A673 (cell line): ENCODE data around the gene ZDHHC13. TPM values are rescaled to one million over a fixed set of nuclear protein-coding genes. Genes with fewer than 3 reads are reported as not detected.

Experiments used
- BruUV-seq: library from RNA; stranded (reverse); fragments of 400-500 nt; replicated peaks from 2 replicates; lab custom pipeline; 2021; lab: Mats Ljungman, UMichigan
- CTCF ChIA-PET: fragments of 300-600 bp; sonication (Branson Sonifier 250); formaldehyde crosslinking; loops from one replicate; lab custom pipeline; 2022; ENCODE audit warnings: antibody characterized with exemption; lab: Charles Lee
- POLR2A ChIA-PET: fragments of 300-600 bp; sonication (Branson Sonifier 250); formaldehyde crosslinking; loops from one replicate; lab custom pipeline; 2022; ENCODE audit warnings: antibody characterized with exemption; ENCODE audit not compliant: low non-redundant PET; lab: Charles Lee
- DNase-seq: peaks from one replicate; pipeline ENCODE4 v3.0.0-alpha.2; 2015; ENCODE audit warnings: low spot score
- H3K27ac ChIP-seq: fragments of 200-600 bp; sonication (generic); 2 replicates; pipeline ENCODE4 v1.5.1; 2016; ENCODE audit warnings: mixed run types, low read depth, mild to moderate bottlenecking, mixed read lengths, antibody characterized with exemption, low read length; ENCODE audit not compliant: poor library complexity, severe bottlenecking
- H3K27me3 ChIP-seq: fragments of 200-600 bp; sonication (generic); replicated peaks from 2 replicates; pipeline ENCODE4 v1.6.1; 2017; ENCODE audit warnings: mixed run types, low read depth, mild to moderate bottlenecking, mixed read lengths, antibody characterized with exemption, low read length; ENCODE audit not compliant: insufficient read depth, poor library complexity
- H3K36me3 ChIP-seq: fragments of 200-600 bp; sonication (generic); 2 replicates; pipeline ENCODE4 v1.6.1; 2016; ENCODE audit warnings: mixed run types, mild to moderate bottlenecking, mixed read lengths, antibody characterized with exemption, low read length; ENCODE audit not compliant: insufficient read depth, poor library complexity, severe bottlenecking
- H3K4me1 ChIP-seq: fragments of 200-600 bp; sonication (generic); 2 replicates; pipeline ENCODE4 v1.6.1; 2017; ENCODE audit warnings: mixed run types, mild to moderate bottlenecking, mixed read lengths, antibody characterized with exemption, low read length; ENCODE audit not compliant: insufficient read depth, poor library complexity, severe bottlenecking
- H3K4me3 ChIP-seq: fragments of 200-600 bp; sonication (generic); 2 replicates; pipeline ENCODE4 v1.5.1; 2016; ENCODE audit warnings: low read depth, mixed run types, mild to moderate bottlenecking, mixed read lengths, low read length; ENCODE audit not compliant: poor library complexity, severe bottlenecking
- H3K9me3 ChIP-seq: fragments of 200-600 bp; sonication (generic); 2 replicates; pipeline ENCODE4 v1.6.1; 2016; ENCODE audit warnings: mixed run types, low read depth, mild to moderate bottlenecking, mixed read lengths, antibody characterized with exemption, low read length; ENCODE audit not compliant: poor library complexity, severe bottlenecking
- EZH2 ChIP-seq: fragments of 200-600 bp; sonication (generic); IDR thresholded peaks from 2 replicates; pipeline ENCODE4 v1.6.1; 2017; ENCODE audit warnings: borderline replicate concordance, low read depth, mild to moderate bottlenecking, mixed read lengths, antibody characterized with exemption, low read length; ENCODE audit not compliant: poor library complexity, severe bottlenecking
- intact Hi-C: fragments of 100-400 bp; cut with micrococcal nuclease; formaldehyde crosslinking; loops from one replicate; pipeline ENCODE4 v1.10.0; 2022; ENCODE audit not compliant: unreplicated experiment
- total RNA-seq: library from RNA; stranded (reverse); gene quantifications from 2 replicates; pipeline ENCODE4 v1.2.3, GENCODE V29; 2021
- TF ChIP-seq, protein P1 (sequence below): fragments of 300-800, 200-600 bp; sonication (generic); conservative IDR thresholded peaks from 2 replicates; pipeline ENCODE4 v1.5.1; 2017; ENCODE audit warnings: low read depth, mild to moderate bottlenecking, antibody characterized with exemption, low read length, moderate library complexity, mixed read lengths

ZDHHC13 gene
- total RNA-seq, 1 experiment from 2014 or later = 10.3 TPM

DNA sequence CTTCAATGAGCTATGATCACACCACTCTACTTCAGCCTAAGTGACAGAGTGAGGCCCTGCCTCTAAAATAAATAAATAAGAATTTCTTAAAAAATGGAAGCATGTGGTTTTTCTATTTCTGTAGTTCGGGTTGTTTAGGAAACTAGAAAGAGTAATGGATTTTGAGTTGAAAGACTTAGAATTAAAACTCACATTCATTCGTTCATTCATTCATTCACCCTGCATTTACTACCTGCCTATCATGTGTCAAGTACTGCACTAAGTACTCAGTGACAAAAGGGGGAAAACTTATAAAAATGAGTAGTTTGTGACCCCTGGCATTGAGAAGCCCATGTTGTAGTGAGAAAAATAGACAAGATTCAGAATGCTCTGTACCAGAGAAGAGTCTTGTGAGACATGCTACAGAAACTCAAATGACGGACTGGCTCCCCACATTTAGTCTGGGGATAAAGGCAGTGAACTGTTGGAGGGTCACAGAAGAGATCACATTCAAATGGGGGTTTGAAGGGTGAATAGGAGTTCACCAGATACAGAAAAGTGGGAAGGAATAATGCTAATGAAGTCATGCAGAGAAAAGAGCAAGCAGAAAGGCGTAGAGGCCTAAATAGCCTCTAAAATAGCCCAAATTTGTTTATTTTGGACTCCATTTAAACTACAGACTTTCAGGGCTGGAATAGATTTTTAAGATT lies 77.8 kb downstream of the ZDHHC13 start:
- Histone ChIP-seq H3K36me3 (no peaks in the 10 kb centered on the region), H3K4me1 (no peaks in the 10 kb centered on the region), H3K9me3 (no peaks in the 10 kb centered on the region), H3K4me3 (no peak overlapping the region), H3K27me3 (no peaks in the 10 kb centered on the region), H3K27ac (no peak overlapping the region)
- TF ChIP-seq, protein P1, sequence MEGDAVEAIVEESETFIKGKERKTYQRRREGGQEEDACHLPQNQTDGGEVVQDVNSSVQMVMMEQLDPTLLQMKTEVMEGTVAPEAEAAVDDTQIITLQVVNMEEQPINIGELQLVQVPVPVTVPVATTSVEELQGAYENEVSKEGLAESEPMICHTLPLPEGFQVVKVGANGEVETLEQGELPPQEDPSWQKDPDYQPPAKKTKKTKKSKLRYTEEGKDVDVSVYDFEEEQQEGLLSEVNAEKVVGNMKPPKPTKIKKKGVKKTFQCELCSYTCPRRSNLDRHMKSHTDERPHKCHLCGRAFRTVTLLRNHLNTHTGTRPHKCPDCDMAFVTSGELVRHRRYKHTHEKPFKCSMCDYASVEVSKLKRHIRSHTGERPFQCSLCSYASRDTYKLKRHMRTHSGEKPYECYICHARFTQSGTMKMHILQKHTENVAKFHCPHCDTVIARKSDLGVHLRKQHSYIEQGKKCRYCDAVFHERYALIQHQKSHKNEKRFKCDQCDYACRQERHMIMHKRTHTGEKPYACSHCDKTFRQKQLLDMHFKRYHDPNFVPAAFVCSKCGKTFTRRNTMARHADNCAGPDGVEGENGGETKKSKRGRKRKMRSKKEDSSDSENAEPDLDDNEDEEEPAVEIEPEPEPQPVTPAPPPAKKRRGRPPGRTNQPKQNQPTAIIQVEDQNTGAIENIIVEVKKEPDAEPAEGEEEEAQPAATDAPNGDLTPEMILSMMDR = no peak
- no peak for TF ChIP-seq EZH2
- no peak for DNase-seq
- ChIA-PET POLR2A (no interaction called here), CTCF (no interaction called here)
- BruUV-seq = no TSS peak
- intact Hi-C loops = no loop called here

DNA sequence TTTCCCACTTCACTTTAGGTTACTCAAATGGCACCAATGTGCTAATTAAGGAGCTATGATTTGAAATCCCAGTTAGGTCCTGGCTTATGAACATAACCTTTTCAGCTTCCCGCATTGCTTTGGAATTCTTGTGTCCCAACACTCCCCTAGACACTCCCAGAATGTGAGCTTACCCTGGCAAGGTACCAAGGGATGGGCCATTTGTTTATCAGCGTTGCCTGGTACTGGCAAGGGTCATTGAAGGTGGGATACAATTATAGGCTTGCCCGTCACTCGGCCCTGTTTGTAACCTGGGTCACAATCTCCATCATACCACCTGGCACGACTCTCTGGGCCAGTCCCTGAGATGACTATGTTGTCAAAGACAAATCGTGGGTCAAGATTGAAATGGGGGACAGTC lies 79.5 kb downstream of the ZDHHC13 start:
- DNase-seq = no peak
- Histone ChIP-seq H3K9me3 (no peaks in the 10 kb centered on the region), H3K4me3 (no peak overlapping the region), H3K4me1 (no peaks in the 10 kb centered on the region), H3K27me3 (peaks cover 6% of the 10 kb centered on the region), H3K36me3 (no peaks in the 10 kb centered on the region), H3K27ac (no peak overlapping the region)
- ChIA-PET CTCF (no interaction called here), POLR2A (no interaction called here)
- intact Hi-C loops = no loop called here
- no peak for TF ChIP-seq EZH2
- TF ChIP-seq, protein P1 = no peak
- BruUV-seq = no TSS peak

DNA sequence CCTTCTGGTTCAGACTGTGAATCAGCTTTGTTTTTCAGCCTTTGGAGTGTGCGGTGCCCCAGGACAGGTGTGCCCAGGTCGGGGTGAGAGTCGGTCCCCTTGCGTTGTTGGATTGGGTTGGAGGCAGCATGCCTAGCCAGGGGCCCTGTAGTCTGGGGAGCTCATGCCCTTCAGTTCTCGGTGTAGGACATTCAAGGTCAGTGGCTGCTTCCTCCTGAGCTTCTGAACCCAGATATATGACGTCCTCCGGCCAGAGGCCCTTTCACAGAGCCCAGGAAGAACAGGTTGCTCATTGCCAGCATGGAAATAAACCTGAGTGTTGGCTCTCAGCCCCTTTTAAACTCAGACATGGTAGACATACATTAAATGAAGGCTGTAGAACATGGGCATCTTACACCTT lies 82.1 kb downstream of the ZDHHC13 start:
- no peak for DNase-seq
- TF ChIP-seq, protein P1 = no peak
- intact Hi-C loops = no loop called here
- Histone ChIP-seq H3K27me3 (peaks cover 10% of the 10 kb centered on the region), H3K27ac (no peak overlapping the region), H3K4me3 (no peak overlapping the region), H3K4me1 (no peaks in the 10 kb centered on the region), H3K9me3 (no peaks in the 10 kb centered on the region), H3K36me3 (no peaks in the 10 kb centered on the region)
- CTCF ChIA-PET = no interaction called here
- no TSS peak for BruUV-seq
- POLR2A ChIA-PET = no interaction called here
